Left colon (tissue), 2 donors: ENCODE data around the gene FLVCR1. TPM values are rescaled to one million over a fixed set of nuclear protein-coding genes. Genes with fewer than 3 reads are reported as not detected.
A peak's percentile ranks its signal among the peaks of the same experiment; 100 is the strongest.
"Not testable (repeated sequence)": the region's sequence is repeated elsewhere in the genome, so short reads cannot be mapped to it uniquely, and the experiment has no call there.

Source experiments
- ATAC-seq: fragments of 200-7000 bp; cut with Tn5 transposase; one replicate; pipeline ENCODE4 v1.9.1; 2020; ENCODE audit warnings: mild to moderate bottlenecking, moderate library complexity
- DNase-seq, 2 donors: peaks; one replicate each; pipeline ENCODE4 v3.0.0-alpha.2; 2020
- intact Hi-C, 2 donors: fragments of 100-400 bp; cut with DNase I in 1 of 2; cut with micrococcal nuclease in 1 of 2; formaldehyde crosslinking; loops; one replicate each; pipeline versions ENCODE4 v1.11.2 to v1.14.0; 2022; cut with DNase I, micrococcal nuclease
- long read RNA-seq: library from polyadenylated mRNA; unstranded; transcript quantifications from one replicate; pipeline ENCODE4 v2.0.0, GENCODE V29; 2021
- total RNA-seq, 2 donors: library from RNA; stranded (reverse); fragmentation: NEBNext Ultra II Directional; extraction: Animal tissue kit (Norgen Biotek cat#: 25700); gene quantifications; one replicate each; pipeline ENCODE4 v1.2.1, GENCODE V29; 2021
- donor health status: DM: no; HTN: no; CAD: no.
- donor health status: DM: yes; HTN: yes; CAD: no.

FLVCR1 gene
- 10 to 100 TPM; 10.9 to 14.2 TPM for total RNA-seq
- long read RNA-seq, full-length matches to known transcripts = 21 of 24 reads
- long read RNA-seq, partial matches to known transcripts = 0 of 24 reads
- long read RNA-seq, other reads (novel, unspliced or antisense) = 3 of 24 reads

DNA sequence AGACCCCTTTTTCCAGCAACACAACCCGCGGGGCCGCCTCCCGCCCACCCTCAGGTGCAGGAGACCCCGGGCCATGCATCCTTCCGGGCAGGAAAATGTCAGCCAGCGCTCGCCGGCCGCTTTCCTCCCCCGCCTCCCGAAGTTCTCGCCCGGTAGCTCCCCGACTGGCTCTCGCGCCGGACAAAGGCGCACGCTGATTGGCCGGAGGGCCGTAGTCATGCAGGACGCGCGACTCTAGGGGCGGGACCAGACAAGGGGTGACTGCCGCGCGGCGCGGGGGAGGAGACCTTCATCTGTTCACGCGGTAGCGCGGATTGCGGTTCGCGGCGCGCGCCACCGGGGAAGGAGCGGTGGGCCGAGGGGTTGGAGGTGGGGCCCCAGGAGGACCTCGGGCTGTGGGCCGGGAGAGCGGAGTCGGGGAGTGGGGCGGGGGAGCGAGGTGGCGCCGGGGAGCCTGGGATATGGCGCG is at the start of gene FLVCR1:
Gene FLVCR1 (plus strand): TSS at position 284 of the 469 bp plus-strand sequence. CDS start 178 bp downstream, at position 462.
- intact Hi-C loops = no loop called here
- ATAC-seq (peak; percentile 96), DNase-seq (peak; percentile 98)

DNA sequence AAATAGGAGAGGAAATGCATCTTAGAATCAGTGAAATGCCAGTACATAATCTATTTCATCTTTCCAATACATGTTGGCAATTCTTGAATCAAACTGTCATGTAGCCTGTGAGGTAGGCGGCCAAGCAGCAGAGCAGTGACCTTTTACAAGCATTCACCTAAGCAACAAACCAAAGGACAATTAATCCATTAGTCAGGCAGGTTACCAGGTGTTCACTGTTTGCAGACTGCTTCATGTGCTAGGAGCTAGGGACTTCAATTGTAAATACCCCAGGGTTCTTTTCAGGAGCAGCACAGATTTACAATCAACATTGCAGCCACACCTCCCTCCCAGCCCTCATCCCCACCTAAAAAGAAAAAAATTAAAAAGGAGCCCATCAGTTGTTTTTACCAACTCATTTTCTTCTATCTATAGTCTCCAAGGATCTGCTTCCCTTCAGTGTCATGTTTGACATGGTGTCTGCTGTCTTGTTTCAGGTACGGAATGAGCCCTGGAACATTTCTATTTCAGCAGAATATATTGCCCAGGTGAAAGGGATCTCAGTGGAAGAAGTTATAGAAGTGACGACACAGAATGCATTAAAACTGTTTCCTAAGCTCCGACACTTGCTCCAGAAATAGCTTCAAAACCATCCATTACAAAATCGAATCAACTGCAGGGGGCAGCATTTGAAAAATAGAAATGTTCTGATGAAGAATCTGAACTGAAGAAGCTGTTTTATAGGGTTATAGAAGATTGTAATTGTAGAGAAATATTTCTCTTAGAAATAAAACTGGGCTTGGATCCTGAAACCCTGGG is 43.3 kb upstream of the FLVCR1 start:
- ATAC-seq (peak; percentile 70), DNase-seq (peak in 1 of 2 donors; percentile 28)
- intact Hi-C loops = loop anchor here in 1 of 2 donors (10.0 kb wide), 1 partner anchor 170 kb away; no protein-coding TSS in a partner anchor

DNA sequence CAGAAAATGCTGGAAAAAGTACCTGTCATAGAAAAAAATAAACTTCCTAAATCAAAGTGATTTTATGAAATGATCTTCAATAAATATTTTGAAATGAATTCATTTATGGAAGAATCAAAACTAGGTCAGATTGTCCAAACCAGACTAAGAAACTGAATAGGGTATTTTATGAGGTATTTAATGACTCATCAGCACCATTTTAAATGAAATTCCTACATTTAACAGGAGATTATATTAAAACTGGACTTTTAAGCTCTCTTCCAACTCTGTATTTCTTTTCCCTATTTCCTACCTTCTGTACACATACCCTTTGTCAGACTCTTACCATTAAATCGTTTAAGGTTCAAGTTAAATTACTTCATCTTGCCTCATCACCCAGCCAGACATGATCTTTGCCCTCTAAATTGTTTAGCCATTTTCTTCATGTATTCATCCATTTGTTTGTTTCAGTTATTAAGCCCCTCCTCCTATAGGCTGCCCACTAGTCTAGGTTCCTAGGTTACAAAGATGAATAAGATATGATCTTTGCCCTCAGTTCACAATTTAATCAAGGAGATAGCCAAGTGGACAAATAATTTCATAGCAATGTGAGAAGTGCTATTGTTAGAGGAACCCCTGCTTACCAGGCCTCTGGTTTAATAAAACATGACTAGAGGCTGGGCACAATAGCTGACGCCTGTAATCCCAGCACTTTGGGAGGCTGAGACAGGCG is 41.4 kb upstream of the FLVCR1 start:
- ATAC-seq (peak; percentile 77), DNase-seq (no peak)
- intact Hi-C loops = loop anchor here in 1 of 2 donors (10.0 kb wide), 1 partner anchor 168 kb away; no protein-coding TSS in a partner anchor

DNA sequence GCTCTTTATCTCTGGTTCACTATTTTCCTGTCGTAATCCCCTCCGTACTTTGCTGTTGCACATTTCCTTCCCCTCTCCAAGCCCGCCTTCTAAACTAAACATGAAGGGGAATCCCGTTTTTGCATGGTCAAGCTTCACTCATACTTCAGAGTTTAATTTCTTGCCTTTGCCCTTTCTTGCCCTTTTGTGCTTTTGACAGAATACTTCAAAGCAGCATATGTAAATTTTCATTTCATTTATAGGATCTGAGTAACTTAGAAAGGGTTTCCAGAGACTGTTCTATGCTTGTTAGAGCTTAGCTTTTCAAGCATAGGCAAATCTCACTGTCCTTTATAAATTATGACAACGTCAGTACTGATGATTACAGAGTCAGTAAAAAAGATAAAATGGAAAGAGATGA is 38.3 kb upstream of the FLVCR1 start:
- ATAC-seq (no peak), DNase-seq (no peak)
- intact Hi-C loops = loop anchor here in 1 of 2 donors (10.0 kb wide), 1 partner anchor 165 kb away; no protein-coding TSS in a partner anchor

DNA sequence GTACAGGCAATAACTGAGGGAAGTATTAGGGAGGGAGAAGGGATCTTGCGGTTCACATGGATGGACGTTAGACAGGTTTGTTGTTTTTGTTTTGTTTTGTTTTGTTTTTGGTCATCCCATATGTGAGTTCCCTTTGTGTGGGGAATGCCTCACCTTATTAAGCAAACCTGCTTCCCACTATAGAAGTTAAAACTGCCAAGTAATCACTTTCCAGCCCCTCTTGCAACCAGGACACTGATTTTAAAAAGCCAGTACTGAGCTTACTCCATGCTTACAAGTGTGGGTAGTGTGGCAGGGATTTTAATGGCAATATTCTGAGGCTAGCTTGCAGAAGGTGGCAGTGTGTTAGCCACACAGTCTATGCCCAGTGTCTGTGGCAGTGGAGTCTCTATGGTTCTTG is 37.1 kb upstream of the FLVCR1 start:
- no peak for DNase-seq
- intact Hi-C loops = no loop called here
- no peak for ATAC-seq

DNA sequence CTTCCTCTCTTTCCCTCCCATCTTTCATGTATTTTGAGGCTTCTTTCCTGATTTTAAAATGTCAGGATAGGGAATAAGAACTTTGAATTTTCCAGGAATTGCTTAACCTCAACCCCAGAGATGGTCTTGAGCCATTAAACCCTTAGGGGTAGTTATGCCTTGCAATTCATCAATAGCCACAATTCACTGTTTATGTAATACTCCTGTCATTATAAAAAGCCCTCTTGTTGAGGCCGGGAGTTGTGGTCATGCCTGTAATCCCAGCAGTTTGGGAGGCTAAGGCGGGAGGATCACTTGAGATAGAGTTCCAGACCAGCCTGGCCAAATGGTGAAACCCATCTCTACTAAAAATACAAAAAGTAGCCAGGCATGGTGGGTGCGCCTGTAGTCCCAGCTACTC is 35.1 kb upstream of the FLVCR1 start:
- intact Hi-C loops = no loop called here
- ATAC-seq (no peak), DNase-seq (no peak)

DNA sequence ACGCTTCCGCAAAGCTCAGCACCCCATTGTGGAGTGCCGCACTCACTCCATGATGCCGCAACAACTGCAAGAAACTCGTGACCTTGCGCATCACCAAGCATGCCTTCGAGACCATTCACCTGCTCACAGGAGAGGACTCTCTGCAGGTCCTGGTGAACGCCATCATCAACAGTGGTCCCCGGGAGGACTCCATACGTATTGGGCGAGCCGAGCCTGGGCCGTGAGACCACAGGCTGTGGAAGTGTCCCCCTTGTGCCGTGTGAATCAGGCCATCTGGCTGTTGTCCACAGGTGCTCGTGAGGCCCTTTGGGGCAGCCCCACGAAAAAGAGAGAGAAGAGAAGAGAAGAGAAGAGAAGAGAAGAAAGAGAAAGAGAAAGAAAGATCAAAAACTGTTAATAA is 33.9 kb upstream of the FLVCR1 start:
- no peak for DNase-seq
- intact Hi-C loops = no loop called here
- ATAC-seq = no peak

DNA sequence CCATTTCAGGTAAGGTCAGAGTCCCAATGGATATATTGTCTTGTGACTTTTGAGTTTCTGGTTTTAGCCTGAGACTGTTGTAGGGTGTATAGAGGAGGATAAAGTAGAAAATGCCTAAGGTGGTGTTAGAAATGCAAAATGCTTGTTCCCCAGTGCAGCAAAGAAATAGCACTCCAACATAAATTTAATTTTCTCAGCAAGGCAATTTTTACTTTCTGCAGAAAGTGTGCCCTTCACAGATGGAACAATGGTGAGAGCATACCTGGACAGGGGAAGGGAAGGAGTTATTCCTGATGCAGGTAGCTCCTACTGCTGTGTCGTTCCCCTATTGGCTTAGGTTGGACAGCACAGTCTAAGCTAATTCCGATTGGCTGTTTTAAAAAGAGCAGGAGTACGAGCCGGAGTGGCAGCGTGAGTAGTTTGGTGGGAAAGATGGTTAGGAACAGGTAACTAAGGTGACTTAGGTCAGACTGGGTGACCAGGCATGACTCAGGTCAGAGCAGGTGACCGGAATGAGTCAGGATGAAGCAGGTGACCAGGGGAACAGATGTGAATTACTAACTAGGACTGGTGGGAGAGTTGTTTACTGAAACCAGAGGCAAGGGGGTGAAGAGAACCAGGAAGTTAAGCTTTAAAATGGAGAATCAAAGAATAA is 32.1 kb upstream of the FLVCR1 start:
- DNase-seq (no peak), ATAC-seq (no peak)
- intact Hi-C loops = no loop called here

DNA sequence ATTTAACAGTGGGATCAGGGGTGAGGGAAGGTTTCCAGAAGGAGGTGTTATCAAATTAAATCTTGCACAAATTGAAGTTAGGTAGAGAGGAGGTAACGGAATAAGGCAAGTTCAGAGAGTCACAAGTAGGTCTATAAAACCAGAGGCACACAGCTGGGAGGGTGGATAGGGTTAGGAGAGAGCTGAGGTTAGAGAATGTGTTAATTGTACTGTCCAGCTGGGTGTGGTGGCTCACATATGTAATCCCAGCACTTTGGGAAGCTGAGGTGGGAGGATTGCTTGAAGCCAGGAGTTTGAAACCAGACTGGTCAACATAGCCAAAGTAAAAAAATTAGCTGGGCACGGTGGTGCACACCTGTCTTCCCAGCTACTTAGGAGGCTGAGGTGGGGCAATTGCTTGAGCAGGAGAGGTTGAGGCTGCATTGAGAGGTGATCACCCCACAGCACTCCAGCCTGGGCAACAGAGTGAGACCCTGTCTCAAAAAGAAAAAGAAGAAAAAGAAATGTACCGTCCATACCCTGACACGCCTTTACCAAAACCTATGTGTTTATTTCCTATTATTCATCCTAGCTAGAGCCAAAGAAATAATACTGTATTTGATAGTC is 30.8 kb upstream of the FLVCR1 start:
- DNase-seq = no peak
- intact Hi-C loops = no loop called here
- ATAC-seq = peak; percentile 62

DNA sequence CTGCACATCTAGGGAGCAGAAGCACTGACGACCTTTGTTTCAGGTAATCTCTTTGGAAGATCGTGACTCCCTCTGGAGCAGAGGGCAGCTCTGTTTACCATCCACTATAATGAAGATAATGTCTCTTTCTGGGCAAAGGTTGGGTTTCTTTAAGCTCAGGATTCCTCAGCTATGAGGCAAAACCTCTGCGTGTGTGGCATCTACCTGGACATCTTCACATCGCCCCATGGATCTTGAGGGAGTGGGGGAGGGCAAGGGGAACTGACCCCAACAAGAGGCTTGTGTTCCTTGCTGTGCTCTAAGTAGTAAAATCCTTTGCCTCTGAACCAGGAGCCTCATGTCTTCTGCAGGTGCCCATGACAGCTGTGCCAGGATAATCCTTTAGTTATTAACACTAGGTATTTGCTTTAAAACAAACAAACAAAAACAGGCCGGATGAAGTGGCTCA is 30.2 kb upstream of the FLVCR1 start:
- ATAC-seq = peak; percentile 95
- DNase-seq = peak; percentile 15 to 31
- intact Hi-C loops = no loop called here

DNA sequence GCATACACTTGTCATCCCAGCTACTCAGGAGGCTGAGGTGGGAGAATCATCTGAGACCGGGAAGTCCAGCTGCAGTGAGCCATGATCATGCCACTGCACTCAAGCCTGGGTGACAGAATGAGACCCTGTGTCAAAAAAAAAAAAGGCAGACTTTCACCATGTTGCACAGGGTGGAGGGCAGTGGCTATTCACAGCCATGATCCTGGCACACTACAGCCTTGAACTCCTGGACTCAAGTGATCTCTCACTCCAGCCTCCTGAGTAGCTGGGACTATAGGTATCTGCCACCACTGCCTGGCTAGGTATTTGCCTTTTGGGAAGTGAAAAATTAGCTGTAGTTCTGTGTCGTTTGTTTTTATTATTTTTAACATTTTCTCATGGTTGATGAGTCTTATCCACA is 29.7 kb upstream of the FLVCR1 start:
- ATAC-seq (peak; percentile 31), DNase-seq (no peak)
- intact Hi-C loops = no loop called here

DNA sequence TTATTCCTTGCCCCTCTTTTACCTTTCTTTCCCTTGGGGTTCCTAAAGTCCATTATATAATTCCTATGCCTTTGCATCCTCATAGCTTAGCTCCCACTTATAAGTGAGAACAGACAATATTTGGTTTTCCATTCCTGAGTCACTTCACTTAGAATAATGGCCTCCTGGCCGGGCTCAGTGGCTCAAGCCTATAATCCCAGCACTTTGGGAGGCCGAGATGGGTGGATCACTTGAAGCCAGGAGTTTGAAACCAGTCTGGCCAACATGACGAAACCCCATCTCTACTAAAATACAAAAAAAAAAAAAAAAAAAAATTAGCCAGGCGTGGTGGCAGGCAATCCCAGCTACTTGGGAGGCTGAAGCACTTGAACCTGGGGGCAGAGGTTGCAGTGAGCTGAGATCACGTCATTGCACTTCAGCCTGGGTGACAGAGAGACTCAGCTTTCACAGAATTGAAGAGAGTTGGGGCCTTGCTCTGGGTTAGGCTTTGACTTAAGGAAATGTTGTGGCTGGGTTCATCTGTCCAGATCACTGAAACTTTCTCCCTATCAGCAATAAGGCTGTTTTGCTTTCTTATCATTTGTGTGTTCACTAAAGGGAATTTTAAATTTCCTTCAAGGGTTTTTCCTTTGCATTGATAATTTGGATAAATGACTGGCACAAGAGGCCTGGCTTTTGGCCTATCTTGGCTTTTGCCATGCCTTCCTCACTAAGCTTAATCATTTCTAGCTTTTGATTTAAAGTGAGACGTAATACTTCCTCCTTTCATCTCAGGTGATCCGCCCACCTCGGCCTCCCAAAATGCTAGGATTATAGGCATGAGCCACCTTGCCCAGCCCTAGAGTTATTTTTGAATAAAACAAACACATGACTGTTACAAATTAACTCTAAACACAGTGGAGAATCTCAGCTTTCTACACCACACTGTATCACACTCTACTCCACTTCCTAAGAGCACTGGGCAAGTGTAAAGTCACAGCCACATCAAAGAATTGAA is 24.6 kb upstream of the FLVCR1 start:
- intact Hi-C loops = not testable (repeated sequence)
- peak; percentile 68 to 75 for DNase-seq
- ATAC-seq = peak; percentile 88

DNA sequence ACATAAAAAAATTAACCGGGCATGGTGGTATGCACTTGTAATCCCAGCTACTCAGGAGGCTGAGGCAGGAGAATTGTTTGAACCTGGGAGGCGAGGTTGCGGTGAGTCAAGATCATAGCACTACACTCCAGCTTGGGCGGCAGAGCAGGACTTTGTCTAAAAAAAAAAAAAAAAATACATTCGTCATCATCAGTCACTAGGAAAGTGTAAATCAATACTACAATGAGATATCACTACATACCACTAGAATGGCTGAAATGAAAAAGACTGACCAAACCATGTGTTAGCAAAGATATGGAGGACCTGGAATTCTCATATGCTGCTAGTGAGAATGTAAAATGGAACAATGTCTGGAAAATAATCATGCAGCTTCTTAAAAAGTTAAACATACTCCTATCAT is 19.9 kb upstream of the FLVCR1 start:
- intact Hi-C loops = no loop called here
- DNase-seq (no peak), ATAC-seq (no peak)

DNA sequence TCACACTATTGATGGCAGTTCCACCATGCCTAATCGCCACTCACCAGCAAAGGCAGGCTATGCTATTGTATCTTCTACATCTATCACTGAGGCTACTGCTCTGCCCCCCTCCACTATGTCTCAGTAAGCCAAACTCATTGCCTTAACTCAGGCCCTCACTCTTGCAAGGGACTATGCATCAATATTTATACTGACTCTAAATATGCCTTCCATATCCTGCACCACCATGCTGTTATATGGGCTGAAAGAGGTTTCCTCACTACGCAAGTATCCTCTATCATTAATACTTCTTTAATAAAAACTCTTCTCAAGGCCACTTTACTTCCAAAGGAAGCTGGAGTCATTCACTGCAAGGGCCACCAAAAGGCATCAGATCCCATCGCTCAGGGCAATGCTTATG is 13.6 kb upstream of the FLVCR1 start:
- ATAC-seq, DNase-seq, intact Hi-C loops: not testable (repeated sequence)

DNA sequence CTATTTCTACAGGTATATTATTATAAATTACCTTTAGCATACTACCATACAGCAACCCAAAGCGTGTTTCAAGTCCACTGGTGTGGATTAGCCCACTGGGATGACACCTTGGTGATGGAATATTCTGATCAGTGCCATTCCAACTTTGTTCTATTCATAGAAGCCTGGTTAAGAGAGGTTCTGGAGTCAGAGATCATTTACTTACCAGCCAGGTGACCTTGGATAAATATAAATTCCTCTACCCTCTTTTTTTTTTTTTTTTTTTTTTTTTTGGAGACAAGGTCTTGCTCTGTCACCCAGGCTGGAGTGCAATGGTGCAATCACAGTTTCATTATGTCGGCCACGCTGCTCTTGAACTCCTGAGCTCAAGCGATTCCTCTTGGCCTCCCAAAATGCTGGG is 10.5 kb upstream of the FLVCR1 start, which contains the start of gene SPATA45:
Gene SPATA45 (minus strand): TSS at position 101 of the 400 bp plus-strand sequence. CDS start 11,500 bp downstream, outside the sequence.
- DNase-seq = no peak
- ATAC-seq = no peak
- intact Hi-C loops = no loop called here

DNA sequence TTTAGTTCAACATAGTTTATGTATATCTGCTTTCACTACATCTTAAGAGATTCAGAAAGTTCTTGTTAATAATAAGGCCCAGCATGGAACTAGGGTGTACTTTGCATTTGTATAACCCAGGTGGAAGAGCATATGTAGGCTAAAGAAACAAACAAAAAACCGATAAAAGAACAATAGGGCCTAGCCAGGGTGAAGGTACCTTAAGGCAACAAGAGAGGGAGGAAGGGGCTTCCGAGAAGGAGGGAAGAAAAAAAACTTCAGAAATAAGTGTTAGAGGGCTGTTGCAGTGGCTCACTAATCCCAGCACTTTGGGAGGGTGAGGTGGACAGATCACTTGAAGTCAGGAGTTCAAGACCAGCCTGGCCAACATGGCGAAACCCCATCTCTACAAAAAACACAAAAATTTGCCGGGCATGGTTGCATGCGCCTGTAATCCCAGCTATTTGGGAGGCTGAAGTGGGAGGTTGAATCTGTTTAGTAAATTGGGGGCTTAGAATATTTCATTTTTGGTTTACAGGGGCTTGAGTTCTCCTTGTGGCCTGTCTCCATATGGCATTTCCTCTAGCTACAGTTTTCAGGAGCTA is 5.9 kb upstream of the FLVCR1 start:
- DNase-seq = no peak
- no peak for ATAC-seq
- intact Hi-C loops = no loop called here

DNA sequence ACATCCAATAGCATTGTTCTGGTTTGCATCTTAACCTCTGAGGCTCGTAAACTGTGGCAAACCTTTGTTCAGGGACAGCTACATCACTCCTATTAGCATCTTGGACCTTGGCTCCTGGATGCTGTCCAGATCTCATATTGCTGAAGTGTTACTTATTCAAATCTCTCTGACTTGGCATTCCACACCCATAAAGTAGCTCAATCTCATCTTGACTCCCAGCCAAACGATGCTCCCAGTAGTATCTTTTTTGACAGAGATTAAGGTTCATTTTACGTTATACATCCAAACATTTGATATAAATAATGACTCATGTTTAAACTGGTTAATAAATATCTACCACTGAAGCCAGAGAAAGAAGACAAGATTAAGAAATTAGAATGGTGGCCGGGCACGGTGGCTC is 4.4 kb upstream of the FLVCR1 start:
- ATAC-seq (peak; percentile 67), DNase-seq (peak; percentile 71 to 78)
- intact Hi-C loops = no loop called here
